BLaER1 treated with 17β-estradiol and CSF1 and Interleukin-3, amounts not matched to agents 10 nM and 100 nM (cell line): Measurements from ENCODE around the gene DIS3L2.
"Not testable (repeated sequence)": the region's sequence is repeated elsewhere in the genome, so short reads cannot be mapped to it uniquely, and the experiment has no call there.

Experiments
- H3K27ac ChIP-seq, 11 experiments: shearing (Covaris generic); formaldehyde crosslinking; 2 replicates each; pipeline ENCODE4 v1.8.1; 2022
- H3K27me3 ChIP-seq, 11 experiments: shearing (Covaris generic); formaldehyde crosslinking; 2 replicates each; pipeline ENCODE4 v1.8.1; 2022
- H3K36me3 ChIP-seq, 11 experiments: shearing (Covaris generic); formaldehyde crosslinking; 2 replicates each; pipeline ENCODE4 v1.8.1; 2022
- H3K4me1 ChIP-seq, 10 experiments: shearing (Covaris generic); formaldehyde crosslinking; 2 replicates each; pipeline ENCODE4 v1.8.1; 2022
- H3K4me2 ChIP-seq, 11 experiments: shearing (Covaris generic); formaldehyde crosslinking; 2 replicates each; pipeline ENCODE4 v1.8.1; 2022
- H3K4me3 ChIP-seq, 10 experiments: shearing (Covaris generic); formaldehyde crosslinking; 2 replicates each; pipeline ENCODE4 v1.8.1; 2022
- H3K9ac ChIP-seq, 11 experiments: shearing (Covaris generic); formaldehyde crosslinking; 2 replicates each; pipeline ENCODE4 v1.8.1; 2022
- H3K9me3 ChIP-seq, 11 experiments: shearing (Covaris generic); formaldehyde crosslinking; replicated peaks in 1 of 11; 2 replicates each; pipeline ENCODE4 v1.8.1; 2022
- H4K20me1 ChIP-seq, 11 experiments: shearing (Covaris generic); formaldehyde crosslinking; 2 replicates each; pipeline ENCODE4 v1.8.1; 2022
- Cebpa-rat ChIP-seq, 11 experiments: shearing (Covaris generic); IDR thresholded peaks; 2 replicates each; pipeline ENCODE4 v1.8.1; 2022

Gene DIS3L2

DNA sequence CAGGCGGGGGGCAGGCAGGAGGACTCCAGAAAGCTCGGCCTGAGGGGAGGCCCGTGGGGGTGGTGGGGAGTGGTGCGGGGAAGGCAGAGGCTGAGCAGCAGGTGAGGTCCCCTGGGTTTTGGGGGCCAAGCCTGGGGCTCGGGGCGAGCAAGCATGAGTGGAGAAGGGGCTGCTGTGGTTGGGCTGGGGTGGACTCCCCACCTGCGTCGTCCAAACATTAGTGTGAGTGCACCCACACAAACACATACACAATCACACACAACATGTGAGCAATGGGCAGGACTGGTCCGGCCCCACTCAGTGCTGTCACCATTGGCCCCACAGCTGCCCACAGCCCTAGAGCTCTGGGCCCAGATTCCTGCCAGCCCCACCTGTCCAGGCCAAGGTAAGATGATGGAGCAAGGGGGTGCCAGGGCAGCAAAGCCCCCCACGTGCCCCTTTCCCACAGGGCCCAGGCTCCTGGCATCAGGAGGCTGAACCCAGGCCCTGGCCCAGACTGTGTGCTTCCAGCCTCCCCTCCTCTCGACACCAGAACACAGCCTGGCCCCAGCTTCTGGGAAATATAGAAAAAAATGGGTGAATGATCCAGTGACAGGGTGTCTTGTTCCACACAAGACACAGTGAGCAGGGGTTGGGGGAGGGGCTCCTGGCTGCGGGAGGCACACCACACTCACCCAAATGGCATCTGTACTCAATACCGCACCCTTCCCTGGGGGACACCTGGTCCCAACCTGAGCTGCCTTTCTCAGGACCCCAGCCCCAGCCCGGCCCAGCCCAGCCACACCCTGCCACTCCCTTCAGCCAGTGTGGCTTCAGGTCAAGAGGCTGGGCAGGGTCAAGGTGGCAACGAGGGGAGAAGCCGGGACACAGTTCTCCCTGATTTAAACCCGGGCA is 416.6 kb downstream of the DIS3L2 start:
- peak overlapping the region in 4 of 11 experiments; percentile 20 to 36 (median 24); a peak in 4 of 22 replicates for H3K4me2 ChIP-seq
- H4K20me1 ChIP-seq: no peaks in the 10 kb centered on the region
- no peaks in the 10 kb centered on the region for H3K36me3 ChIP-seq
- no peak overlapping the region for H3K9ac ChIP-seq
- H3K9me3 ChIP-seq: no peaks in the 10 kb centered on the region
- H3K27ac ChIP-seq: no peak overlapping the region
- no peak for TF ChIP-seq Cebpa-rat (IDR thresholded peaks at IDR 0.05)
- H3K27me3 ChIP-seq: no peaks in the 10 kb centered on the region
- no peak overlapping the region for H3K4me3 ChIP-seq
- peaks cover 5 to 45% (median 30%) of the 10 kb centered on the region in 10 experiments; a peak in 18 of 20 replicates for H3K4me1 ChIP-seq

DNA sequence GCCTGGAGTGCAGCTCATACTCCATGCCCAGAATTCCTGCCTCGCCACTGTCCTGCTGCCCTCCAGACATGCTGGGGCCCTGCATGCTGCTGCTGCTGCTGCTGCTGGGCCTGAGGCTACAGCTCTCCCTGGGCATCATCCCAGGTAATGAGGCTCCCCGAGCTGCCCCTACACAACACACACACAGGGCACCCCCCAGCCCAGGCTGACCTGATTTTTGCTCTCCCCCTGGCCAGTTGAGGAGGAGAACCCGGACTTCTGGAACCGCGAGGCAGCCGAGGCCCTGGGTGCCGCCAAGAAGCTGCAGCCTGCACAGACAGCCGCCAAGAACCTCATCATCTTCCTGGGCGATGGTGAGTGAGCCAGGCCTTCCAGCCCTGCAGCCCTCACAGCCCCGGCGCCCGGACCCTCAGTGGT is 417.2 kb downstream of the DIS3L2 start, which contains the start of gene ALPP:
TSS of gene ALPP (plus strand) at position 17 of the 417 bp plus-strand sequence. CDS start at position 69, 52 bp downstream.
- H3K36me3 ChIP-seq, H4K20me1 ChIP-seq, H3K27me3 ChIP-seq, H3K27ac ChIP-seq, H3K9me3 ChIP-seq, H3K4me3 ChIP-seq, H3K9ac ChIP-seq: not testable (repeated sequence)
- peaks cover 5 to 45% (median 30%) of the 10 kb centered on the region in 10 experiments; a peak in 18 of 20 replicates for H3K4me1 ChIP-seq
- H3K4me2 ChIP-seq: peak within 1 kb of the TSS in 4 of 11 experiments; percentile 20 to 36 (median 24); a peak in 4 of 22 replicates

DNA sequence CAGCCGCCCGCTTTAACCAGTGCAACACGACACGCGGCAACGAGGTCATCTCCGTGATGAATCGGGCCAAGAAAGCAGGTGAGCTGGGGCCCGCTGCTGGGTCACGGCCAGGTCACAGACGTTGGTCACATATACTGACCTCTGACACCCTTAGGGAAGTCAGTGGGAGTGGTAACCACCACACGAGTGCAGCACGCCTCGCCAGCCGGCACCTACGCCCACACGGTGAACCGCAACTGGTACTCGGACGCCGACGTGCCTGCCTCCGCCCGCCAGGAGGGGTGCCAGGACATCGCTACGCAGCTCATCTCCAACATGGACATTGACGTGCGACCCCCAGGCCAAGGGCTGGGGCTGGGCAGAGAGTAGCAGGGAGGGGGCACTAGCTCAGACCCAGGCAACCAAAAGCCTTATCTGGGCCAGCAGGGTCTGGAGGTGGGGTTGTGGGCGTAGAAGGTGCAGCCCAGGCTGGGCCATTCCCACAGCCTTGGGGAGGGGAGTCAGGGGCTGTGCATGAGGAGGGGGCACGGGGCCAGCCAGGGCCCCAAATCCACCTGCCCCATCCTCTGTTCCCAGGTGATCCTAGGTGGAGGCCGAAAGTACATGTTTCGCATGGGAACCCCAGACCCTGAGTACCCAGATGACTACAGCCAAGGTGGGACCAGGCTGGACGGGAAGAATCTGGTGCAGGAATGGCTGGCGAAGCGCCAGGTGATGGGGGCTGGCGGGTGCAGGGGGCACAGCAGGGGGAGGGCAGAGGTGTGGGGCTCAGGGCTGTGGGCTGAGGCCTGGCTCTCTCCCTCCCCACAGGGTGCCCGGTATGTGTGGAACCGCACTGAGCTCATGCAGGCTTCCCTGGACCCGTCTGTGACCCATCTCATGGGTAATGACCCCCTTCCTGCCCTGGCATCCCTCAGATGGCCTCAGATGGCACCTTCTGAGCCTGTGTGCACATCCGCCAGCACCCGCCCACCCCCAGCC is 418.4 kb downstream of the DIS3L2 start:
- H3K36me3 ChIP-seq, H4K20me1 ChIP-seq, H3K27me3 ChIP-seq, H3K9me3 ChIP-seq, H3K27ac ChIP-seq, H3K4me3 ChIP-seq, H3K9ac ChIP-seq: not testable (repeated sequence)
- H3K4me1 ChIP-seq: peaks cover 5 to 53% (median 32%) of the 10 kb centered on the region in 10 experiments; a peak in 18 of 20 replicates
- H3K4me2 ChIP-seq: peak overlapping the region in 8 of 11 experiments; percentile 5 to 51 (median 39); a peak in 8 of 22 replicates

DNA sequence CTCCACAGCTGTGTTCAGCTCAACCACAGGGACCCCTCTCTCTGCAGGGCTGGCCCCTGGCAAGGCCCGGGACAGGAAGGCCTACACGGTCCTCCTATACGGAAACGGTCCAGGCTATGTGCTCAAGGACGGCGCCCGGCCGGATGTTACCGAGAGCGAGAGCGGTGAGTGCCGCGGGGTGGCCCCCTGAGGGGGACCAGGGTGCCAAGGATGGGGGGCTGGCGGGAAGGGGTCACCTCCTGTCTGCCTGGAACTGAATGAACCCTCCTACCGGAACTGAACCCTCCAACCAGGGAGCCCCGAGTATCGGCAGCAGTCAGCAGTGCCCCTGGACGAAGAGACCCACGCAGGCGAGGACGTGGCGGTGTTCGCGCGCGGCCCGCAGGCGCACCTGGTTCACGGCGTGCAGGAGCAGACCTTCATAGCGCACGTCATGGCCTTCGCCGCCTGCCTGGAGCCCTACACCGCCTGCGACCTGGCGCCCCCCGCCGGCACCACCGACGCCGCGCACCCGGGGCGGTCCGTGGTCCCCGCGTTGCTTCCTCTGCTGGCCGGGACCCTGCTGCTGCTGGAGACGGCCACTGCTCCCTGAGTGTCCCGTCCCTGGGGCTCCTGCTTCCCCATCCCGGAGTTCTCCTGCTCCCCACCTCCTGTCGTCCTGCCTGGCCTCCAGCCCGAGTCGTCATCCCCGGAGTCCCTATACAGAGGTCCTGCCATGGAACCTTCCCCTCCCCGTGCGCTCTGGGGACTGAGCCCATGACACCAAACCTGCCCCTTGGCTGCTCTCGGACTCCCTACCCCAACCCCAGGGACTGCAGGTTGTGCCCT is 419.9 kb downstream of the DIS3L2 start:
- H3K4me1 ChIP-seq: peaks cover 5 to 59% (median 39%) of the 10 kb centered on the region in 10 experiments; a peak in 18 of 20 replicates
- peak overlapping the region in 10 of 11 experiments; percentile 9 to 72 (median 48); a peak in 14 of 22 replicates for H3K4me2 ChIP-seq
- peaks cover under 1 to 11% (median 4%) of the 10 kb centered on the region in 11 experiments; a peak in 21 of 22 replicates for H3K9me3 ChIP-seq
- not testable (repeated sequence) for H4K20me1 ChIP-seq, H3K36me3 ChIP-seq, H3K4me3 ChIP-seq, H3K9ac ChIP-seq
- peak overlapping the region in 2 of 11 experiments; percentile 34 to 38; a peak in 2 of 22 replicates for H3K27ac ChIP-seq
- H3K27me3 ChIP-seq: peaks cover 5 to 14% (median 13%) of the 10 kb centered on the region in 11 experiments

DNA sequence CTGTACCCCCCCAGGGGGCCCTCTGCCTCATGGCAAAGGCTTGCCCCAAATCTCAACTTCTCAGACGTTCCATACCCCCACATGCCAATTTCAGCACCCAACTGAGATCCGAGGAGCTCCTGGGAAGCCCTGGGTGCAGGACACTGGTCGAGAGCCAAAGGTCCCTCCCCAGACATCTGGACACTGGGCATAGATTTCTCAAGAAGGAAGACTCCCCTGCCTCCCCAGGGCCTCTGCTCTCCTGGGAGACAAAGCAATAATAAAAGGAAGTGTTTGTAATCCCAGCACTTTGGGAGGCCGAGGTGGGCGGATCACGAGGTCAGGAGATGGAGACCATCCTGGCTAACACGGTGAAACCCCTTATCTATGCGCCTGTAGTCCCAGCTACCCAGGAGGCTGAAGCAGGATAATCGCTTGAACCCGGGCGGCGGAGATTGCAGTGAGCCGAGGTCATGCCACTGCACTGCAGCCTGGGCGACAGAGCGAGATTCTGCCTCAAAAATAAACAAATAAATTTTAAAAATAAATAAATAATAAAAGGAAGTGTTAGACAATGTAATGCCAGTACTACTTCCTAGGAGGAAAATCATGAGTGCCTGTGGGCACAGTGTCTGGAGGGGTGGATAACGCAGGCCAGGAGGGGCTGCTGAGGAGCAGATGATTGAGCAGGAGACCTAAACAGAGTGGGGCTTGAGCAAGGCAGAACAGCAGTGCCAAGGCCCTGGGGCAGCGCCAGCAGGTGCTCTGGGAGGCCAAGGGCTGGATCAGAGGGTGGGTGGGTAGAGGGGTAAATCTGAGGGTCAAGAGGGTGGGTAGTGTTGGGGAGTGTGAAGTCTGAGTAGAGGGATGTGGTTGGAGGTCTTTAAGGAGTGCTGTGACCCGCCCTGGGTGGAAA is 421.1 kb downstream of the DIS3L2 start:
- Histone ChIP-seq H3K4me2 (peak overlapping the region in 10 of 11 experiments; percentile 9 to 72 (median 48); a peak in 17 of 22 replicates), H3K27me3 (peaks cover 13 to 25% (median 22%) of the 10 kb centered on the region in 11 experiments)

DNA sequence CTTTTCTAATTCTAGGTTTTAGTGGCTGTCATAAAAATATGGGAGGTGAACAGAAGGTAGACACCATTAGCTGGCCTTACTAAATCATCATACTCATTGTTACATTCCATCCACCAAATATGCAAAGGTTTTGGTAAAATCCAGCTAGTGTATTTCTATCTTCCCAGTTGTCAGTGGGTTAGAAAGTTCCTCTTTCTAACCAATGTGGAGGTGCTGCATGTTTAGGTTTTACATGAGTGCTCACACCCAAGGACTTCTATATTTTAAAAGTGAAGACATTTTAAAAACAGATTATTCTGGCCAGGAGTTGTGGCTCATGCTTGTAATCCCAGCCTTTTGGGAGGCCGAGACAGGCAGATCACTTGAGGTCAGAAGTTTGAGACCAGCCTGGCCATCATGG is 423.0 kb downstream of the DIS3L2 start:
- Histone ChIP-seq H3K27me3 (peaks cover 13 to 25% (median 22%) of the 10 kb centered on the region in 11 experiments), H3K4me1 (peaks cover 5 to 40% (median 28%) of the 10 kb centered on the region in 10 experiments; a peak in 18 of 20 replicates), H3K27ac (no peak overlapping the region), H3K4me2 (peak overlapping the region in 5 of 11 experiments; percentile 24 to 42 (median 32); a peak in 5 of 22 replicates), H3K4me3 (no peak overlapping the region), H3K9ac (no peak overlapping the region), H3K9me3 (peaks cover 13 to 30% (median 21%) of the 10 kb centered on the region in 11 experiments), H4K20me1 (no peaks in the 10 kb centered on the region), H3K36me3 (no peaks in the 10 kb centered on the region)
- no peak for TF ChIP-seq Cebpa-rat (IDR thresholded peaks at IDR 0.05)

More for the DNA sequence above, 421.1 kb downstream of the DIS3L2 start:
- peaks cover 12 to 22% (median 16%) of the 10 kb centered on the region in 11 experiments for H3K9me3 ChIP-seq
- peaks cover 5 to 48% (median 33%) of the 10 kb centered on the region in 10 experiments; a peak in 18 of 20 replicates for H3K4me1 ChIP-seq
- no peak for TF ChIP-seq Cebpa-rat (IDR thresholded peaks at IDR 0.05)
- no peak overlapping the region for H3K9ac ChIP-seq
- peak overlapping the region in 3 of 11 experiments; percentile 21 to 38 (median 34); a peak in 3 of 22 replicates for H3K27ac ChIP-seq
- no peaks in the 10 kb centered on the region for H3K36me3 ChIP-seq
- H3K4me3 ChIP-seq: no peak overlapping the region
- no peaks in the 10 kb centered on the region for H4K20me1 ChIP-seq

DNA sequence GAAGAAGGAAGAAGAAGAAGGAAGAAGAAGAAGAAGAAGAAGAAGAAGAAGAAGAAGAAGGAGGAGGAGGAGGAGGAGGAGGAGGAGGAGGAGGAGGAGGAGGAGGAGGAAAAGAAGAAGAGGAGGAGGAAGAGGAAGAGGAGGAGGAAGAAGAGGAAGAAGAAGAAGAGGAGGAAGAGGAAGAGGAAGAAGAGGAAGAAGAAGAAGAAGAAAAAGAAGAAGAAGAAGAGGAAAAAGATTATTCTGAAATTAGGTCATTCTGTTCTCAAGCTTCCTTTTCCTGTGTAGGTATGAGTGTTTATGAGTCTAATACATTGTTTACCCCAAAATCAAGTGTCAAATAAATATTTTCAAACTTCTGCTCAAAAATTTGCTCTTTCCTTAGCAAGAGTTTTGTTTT is 423.5 kb downstream of the DIS3L2 start:
- H3K9ac ChIP-seq, H3K36me3 ChIP-seq, H4K20me1 ChIP-seq, H3K27ac ChIP-seq, H3K4me3 ChIP-seq: not testable (repeated sequence)
- Histone ChIP-seq H3K9me3 (peaks cover 13 to 30% (median 21%) of the 10 kb centered on the region in 11 experiments), H3K4me1 (peaks cover 5 to 34% (median 27%) of the 10 kb centered on the region in 10 experiments; a peak in 18 of 20 replicates), H3K4me2 (peak overlapping the region in 7 of 11 experiments; percentile 16 to 43 (median 28); a peak in 9 of 22 replicates), H3K27me3 (peaks cover 13 to 25% (median 22%) of the 10 kb centered on the region in 11 experiments)
